Stimulated activated CD8-positive, alpha-beta memory T cell treated with anti-CD3 and anti-CD28 coated beads, Interleukin-2, amount 100 ng/mL, for 1 hour (primary cell): Measurements from ENCODE around the gene HEMK1.

Experiments
- DNase-seq, 2 donors: peaks; one replicate each; pipeline ENCODE4 v3.0.0-alpha.2; 2020; ENCODE audit warnings: low read depth in 2 of 2

Gene HEMK1

DNA sequence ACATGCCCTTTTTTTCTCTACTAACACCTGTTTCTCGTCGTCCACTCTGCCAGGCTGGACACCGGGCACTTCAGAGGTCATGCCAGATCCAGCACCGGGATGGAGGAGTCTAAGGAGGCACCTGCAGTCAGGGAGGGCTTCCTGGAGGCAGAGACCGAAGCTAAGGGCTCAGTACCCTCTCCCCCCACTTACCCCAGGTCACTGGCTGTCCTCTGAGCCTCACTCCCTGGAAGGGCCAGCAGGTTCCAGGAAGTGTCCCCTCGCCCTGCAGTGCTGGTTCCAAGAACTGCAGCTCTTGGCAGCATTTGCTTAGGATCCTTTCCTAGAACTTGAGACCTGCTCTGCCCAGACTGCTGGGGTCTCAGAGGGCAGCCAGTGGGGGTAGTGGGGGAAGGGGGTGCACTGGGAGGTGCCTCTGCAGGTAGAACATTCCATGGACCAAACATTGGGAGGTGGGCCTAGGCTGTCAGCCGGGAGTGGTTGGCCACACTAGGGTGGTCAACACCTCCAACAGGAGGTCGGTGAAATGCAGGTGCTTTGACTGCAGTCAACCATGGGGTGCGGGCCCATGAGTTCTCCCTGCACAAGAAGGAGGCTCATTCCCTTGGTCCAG is 30.9 kb downstream of the HEMK1 start:
- DNase-seq, result no peak

DNA sequence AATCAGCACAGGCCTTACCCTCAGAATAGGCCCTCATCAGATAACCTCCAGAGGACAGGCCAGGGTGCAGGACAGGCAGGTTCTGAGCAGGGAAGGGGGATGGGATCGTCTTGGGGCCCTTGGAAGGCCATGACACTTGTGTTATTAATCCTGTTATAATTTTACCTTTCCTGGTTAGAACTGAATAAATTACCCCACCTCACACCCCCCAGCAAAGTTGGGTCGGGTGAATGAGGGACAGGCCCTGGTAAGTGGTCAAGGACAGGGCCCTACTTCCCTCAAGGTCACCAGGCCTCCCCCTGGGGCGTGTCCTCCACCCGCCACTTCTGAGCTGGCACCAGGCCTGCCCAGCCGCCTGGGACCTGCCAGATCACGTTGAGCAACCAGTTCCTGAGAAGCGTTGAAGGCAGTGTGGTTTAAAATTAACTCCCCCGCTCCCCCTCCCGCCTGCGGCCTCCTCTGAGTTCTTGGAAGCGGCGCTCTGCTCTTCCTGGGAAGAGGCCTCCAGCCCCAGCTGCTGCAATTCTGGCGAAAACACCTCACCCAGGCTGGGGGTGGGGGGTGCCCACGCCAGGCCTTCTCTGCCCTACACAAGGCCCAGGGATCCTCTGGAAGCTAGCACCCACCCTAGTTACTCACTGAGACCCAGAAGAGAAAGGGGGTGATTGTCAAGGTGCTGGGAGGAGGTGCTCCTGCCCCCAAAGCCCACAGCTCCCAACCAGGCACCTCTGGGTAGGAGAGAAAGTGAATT is 31.7 kb downstream of the HEMK1 start:
- peak; percentile 62 to 76 for DNase-seq

DNA sequence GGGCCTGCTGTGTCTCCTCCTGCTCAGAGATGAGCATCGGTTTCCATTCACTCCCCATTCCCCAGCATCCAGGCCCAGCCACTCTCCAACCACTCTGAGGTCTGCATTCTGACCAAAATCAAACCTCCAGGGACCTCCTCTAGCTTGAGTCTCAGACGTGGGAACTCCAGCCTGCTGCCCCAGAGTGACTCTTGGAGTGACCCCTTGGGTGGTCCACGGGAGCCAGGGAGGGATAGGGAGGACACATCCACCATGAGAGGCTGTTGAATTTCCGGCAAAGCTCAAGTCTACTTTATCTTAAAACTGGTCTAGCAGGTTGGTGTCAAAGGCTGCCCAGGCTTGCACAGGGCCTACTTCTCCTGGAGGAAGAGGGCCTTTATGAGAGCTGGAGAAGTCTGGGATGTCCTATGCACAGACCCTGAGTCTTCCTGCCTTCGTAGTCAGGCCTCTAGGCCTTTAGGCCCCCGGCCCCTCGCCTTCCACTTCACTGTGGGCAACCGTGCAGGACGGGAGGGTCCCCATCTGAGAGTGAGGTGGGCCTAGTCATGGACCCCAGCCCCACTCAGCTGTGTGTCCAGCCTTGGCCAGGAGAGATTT is 33.4 kb downstream of the HEMK1 start:
- DNase-seq, result no peak

DNA sequence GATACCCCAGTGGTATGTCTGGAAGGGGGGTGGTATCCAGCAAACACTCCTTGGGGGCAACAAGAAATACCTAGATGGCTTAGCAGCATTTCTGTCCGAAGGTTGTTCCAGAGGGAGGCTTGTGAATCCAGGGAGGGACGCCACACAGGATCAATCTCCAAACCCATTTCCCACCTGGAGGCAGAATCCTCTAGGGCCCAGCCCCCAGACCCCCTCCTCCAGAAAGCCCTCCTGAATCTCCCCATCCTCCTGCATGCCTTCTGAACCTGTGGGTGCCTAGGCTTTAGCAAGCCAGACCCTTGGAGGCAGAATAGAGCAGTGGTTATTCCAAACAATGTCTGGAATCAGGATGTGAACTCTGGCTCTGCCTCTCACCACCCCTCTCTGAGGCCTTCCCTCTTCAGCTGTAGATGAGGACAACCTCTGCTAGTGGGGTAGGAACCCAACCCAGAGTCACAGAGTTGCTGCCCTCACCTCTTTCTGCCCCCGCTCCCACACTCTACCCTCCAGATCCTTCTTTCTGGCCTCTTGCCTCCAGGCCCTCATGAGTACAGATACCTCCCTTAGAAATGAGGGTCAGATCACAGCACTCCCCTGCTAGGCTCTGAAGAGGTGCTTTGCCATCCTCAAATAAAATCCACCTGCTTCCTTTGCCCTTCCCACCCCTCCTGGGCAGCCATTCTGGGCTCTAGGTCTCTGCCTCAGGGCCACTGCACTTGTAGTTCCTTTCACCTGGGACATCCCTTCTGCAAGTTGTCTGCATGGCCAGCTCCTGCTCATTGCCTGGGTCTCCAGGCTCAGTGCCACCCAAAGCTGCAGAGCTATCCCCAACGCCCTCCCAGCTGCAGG is 34.2 kb downstream of the HEMK1 start:
- no peak for DNase-seq

DNA sequence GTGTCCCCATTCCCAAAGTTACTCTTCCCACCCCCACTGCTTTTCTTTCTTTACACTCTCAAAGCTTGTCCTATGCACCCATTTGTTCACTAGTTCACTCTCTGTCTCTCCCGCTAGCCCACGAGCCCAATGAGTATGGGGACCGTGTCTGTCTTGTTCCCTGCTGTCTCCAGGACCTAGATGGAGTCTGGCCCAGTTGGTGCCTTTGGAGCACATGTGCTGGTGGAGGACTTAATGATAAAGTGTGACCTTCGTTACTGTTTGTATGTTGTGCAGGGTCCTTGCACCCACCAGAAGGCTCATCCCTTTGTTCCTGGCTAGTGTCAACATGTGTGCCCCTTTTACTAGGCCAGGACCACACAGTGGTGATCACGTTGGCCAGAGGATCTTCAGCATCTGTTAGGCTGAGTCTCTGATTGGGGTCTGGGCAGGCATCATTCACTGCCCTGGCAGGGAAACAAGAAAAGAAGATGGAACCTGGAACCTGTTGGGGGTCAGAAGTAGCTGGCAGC is 34.8 kb downstream of the HEMK1 start:
- DNase-seq, result no peak

DNA sequence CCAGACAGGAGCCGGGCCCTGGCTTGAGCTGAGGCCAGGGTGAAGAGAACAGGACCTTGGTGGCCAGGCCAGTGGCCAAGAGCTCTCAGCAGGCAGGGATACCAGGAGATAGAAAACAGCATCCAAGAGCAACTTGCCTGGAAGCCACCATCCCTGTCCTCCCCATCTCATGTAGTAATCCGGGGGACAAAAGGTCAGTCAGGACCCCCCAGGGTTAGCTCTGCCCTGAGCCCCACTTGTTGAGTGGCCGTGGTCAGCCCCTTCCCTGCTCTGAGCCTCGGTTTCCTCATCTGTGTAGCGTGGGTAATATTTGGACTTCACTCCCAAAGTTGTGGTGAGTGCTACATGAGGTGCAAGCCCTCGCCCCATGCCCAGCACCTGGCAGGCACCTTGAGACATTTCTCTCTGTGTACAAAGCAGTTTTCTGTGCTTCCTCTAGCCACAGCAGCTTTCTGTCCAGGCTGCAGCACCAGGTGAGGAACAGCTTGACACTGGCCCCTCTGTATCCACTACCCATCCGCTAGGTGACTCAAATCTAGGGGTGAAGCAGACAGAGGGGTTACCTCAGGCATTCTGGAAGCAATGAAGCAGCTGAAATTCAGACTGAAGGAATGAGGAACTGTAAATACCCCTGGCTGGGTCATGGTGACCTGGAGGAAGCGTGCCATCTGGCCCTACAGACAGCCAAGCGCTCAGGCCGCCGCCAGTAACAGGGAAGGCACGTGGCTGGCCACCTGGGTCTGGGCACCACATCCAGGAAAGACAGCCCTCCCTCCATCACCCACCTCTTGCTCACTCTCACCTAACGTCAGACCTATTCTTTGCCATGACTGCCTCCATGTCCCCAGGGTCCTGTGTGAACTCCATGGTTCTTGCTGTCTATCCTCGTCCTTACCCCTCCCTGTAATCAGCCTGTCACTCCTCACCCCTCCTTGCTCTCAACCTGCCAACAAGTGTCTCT is 35.6 kb downstream of the HEMK1 start:
- no peak for DNase-seq

DNA sequence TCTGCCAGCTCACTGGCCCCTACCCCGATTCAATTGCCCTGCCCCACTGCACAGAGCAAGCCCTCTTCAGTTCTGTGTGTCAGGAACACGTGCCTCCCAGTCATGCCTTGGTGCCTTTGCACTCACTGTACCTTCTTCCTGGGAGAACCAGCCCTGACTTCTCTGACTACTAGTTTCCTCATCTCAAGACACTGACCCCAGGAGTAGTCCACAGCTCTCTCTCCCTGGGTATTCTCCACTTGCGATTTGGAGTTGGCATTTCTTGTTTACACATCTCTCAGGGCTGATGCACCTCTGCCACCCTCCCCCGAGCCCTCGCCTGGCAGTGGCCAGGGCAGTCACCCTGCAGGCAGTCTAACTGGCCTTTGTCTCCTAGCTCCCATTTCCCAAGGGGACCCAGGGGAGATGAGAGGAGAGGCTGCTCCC is 36.6 kb downstream of the HEMK1 start:
- no peak for DNase-seq

DNA sequence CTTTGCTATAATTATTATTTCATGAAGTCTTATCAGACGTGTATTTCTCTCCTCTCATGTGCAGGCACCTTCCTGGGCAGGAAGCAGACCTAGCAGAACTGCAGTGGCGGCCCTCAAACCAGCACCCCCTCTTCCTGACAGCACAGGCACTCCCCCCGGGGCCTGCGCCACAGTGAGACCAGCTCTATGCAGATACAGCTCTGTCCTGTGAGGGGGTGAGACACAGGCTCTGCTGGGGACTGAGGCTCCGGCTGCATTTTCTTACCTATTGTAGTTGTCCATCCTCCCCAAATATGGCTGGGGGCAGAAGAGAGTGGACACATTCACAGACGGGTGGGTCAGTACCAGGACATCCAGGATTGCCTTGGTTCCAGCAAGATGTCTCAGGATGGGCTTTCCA is 37.3 kb downstream of the HEMK1 start:
- DNase-seq, result no peak

DNA sequence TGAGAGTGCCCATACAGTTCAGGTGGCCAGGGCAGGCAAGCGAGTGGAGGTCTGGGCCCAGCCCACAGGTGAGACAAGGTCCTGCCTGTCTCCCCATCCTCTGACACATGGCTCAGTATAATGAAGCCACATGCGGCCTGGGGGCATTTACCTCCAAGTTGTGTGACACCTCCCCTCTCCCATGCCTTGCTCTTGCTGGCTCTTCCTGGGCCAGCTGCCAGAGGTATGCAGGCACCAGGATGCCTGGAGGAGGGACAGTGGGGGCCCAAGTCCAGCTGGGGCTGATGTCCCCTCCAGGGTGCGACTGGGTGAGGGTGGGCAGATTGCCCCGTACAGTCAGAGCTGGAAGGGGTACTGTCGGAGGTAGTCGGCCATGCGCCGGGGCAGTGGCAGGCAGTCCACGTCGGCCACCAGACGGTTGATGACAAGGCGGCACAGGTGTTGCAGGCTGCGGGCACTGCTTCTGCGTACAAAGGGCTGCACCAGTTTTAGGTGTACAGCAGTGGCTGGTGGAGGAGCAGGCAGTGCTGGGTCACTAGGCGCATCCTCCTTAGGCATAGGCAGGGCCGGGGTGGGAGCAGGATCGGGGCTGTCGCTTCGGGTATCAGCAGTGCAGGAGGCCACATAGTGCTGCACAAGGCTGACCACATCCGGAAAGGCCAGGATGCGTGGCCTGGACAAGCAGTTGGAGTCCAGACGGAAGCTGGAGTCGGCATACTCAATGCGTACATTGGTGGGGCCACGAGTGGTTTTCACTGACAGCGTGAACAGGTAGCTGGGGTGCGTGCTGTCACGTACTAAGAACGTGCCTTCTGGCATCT is 38.2 kb downstream of the HEMK1 start:
- no peak for DNase-seq

DNA sequence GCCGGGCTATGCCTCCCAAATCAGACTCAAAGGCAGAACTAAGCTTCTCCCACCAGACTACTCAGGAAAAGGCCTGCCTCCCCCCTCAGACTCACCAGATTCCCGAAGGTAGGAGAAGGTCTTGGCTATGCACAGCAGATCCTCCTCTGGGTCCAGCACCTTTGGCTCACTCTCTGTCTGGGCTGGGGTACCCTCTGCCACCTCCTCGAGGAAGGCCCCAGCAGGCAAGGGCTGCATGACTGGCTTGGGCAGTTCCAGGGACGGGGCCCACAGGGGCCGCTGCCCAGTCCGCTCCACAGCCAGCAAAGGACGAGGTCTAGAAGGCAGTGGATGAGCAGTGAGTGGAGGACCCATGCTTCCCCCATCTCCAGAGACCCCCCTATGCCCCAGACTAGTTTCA is 39.0 kb downstream of the HEMK1 start:
- DNase-seq, result no peak

DNA sequence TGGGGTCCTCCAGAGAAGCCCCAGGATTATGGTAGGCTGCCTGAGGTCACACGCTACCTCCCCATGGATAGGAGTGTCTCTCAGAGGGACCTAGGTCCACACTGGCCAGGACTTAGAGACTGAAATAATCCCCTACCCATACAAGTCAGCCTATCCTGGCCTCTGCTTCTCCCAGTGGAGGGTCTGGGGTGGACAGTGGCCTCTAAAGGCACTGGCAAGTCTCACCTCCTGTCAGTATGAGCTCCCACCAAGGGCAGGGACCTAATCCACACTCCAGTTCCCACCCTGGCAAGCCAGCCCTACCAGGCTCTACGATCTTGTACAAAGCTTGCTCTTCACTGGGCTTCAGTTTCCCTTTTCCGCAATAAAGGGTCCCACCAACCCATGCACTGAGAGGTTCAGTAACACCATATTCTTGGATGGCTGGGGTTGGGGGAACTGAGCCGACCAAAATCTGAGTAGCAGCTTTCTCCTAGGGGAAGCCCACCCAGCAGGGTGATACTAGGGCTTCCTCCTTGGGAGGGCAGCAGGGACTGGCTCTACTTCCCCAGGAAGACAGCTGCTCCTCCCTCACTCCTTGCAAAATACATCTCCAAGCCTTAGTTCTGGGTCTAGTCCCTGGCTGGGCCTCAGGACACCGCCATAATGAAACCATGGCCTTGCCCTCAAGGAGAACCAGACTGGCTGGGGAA is 39.9 kb downstream of the HEMK1 start:
- no peak for DNase-seq

DNA sequence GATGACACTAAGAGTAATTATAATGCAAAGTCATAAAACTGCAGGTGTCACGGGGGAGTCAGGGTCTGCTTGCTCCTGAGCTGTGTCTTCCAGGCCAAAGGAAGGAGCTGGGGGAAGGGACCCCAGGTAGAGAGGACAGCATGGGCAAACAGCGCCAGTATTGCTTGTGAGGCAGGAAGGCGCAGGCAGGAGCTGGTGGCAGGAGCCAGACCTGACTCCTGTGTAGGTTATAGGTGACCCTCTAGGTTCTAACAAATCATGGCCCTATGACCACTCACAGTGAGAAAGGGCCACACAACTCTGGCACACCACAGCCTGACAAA is 40.4 kb downstream of the HEMK1 start:
- no peak for DNase-seq

DNA sequence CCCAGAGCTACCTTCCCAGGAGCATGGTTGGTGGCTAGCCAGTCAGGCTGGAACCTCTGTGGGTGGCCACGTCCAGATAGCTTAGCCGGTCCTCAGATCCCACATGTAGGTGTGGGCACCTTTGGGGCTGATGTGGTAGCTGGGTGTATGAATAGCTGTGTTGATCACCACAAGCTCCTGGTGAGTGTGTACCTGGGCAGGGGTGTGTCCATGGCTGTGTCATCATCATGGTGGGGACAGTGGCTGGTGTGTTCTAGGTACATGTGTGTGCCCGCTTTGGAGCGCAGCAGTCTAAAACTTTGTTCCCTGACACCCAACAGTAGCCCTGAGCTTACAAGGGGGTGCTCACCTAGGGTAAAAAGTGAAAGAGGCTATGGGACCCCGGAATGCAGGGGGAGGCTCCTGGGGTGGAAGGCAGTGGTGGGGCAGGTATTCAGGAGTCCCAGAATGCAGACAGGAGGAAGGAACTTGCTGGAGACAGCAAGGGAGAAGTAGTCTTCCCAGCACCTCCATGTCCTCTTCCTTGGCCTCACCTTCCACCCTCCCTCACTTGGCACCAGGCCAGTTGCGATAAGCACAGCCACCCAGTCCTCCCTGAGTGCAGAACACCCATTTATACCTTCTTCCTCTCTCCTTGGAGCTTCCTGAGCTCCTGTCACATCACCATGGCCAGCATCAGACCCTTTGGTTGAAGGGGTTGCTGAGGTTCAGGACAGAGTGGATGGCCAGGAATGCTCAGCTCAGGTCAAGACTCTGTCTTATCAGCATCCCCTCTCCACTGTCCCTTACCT is 41.1 kb downstream of the HEMK1 start:
- DNase-seq, result no peak

DNA sequence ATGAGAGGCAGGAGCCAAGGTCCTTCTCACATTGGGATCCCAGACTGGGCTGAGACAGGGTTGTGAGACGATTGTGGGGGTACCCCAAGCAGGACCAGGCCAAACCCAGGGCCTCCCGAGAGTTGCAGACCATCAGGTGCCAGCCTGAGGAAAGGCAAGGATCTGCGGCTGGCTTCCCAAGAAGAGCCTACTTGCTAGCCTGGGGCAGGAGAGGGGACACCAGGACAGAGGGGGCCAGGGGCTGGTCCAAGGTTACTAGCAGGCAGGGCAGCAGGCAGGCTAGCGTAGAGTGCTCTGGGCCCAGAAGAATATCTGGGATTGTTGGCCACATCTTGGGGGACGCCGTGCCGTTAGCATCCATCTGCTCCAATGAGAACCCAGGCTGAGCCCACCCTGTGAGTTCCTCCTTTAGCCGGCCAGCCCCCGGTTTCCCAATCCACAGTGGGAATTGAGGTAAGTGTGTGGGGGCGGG is 41.7 kb downstream of the HEMK1 start:
- DNase-seq, result no peak

DNA sequence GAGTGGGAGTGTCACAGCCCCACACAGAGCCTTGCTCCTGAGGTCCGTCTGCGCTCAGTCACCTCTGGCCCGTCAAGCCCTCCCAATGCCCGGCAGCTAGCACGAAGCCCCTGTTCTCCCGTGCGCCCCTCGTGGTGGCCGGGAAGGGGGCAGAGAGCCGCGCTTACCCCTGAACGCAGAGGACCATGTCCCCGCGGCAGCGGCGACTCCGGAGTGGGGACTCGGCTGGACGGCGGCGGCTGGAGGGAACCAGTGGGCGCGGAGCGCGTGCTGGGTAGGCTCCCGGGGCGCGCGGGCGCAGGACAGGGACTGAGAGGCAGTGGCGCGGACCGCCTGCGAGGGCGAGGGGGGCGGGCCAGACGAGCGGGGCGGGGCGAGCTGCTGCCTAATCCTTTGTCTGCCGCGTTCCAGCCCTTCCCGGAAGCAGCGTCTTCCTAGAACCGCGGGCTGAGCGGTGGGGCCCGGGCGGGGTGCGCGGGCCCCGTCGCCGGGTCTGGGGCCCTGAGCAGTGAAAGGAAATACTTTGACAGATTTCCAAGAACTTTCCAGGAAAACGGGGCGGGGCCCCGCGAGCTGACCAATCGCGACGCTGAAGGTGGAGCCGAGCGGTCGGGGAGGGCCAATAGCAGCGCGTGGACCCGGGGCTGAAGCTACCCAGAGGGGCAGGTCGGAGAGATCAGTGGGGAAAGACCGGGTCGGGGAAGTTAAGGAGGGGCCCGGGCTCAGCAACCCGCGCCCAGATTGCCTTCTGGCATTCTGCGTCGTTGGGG is 42.3 kb downstream of the HEMK1 start, which contains the start of gene CISH:
Gene CISH (minus strand): TSS at position 311 of the 770 bp plus-strand sequence. CDS start 124 bp downstream, at position 187.
- DNase-seq, result peak; percentile 93 to 96

DNA sequence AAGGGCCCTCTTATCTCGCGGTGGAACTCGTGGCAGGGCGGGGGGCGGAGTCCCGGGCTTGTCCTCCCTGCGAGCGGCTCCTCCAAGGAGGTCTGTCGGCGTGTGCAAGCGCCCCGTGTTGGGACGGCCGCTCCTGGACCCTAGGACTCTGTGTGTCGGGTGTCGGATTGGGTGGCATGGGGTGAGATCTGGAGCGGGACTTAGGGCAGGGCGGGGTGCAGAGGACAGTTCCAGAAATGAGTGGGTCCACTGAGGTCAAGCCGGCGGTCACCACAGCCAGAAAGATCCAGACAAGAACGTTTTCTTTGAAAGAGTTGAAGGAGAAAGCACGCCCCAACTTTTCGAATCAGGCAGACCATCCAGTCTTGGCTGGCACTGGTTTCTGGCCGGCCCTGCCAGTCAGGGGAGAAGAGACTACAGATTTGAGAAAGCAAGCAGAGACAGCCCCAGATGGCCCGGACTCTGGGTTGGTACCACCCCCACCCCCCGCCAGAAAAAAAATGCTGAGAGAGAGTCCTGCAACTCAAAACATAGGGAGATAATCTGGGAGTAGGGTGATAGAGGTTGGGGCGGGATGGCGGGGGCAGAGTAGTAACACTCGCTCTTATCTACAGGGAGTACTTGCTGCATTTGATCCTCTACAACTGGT is 43.0 kb downstream of the HEMK1 start:
- DNase-seq, result no peak
